Spleen (tissue), 11 donors: ENCODE results near the gene FERMT3. TPM values are rescaled to one million over a fixed set of nuclear protein-coding genes. Genes with fewer than 3 reads are reported as not detected.

Source experiments
- DNase-seq: peaks from one replicate; pipeline ENCODE4 v3.0.0-alpha.2; 2020
- H3K27ac ChIP-seq, 8 donors: fragments of 200-600 bp; sonication (generic) in 7 of 8; 1 replicate in 4 of 8; 2 replicates in 4 of 8; pipeline versions ENCODE4 v1.5.0 to v1.8.0; 2016 to 2021; ENCODE audit warnings: inconsistent platforms in 4 of 8, mild to moderate bottlenecking in 4 of 8, moderate library complexity in 1 of 8
- H3K27me3 ChIP-seq, 7 donors: fragments of 200-600 bp; sonication (generic) in 6 of 7; replicated peaks in 1 of 7; 1 replicate in 4 of 7; 2 replicates in 3 of 7; pipeline versions ENCODE4 v1.5.0 to v1.8.0; 2016 to 2021; ENCODE audit warnings: inconsistent platforms in 3 of 7, mild to moderate bottlenecking in 1 of 7
- H3K36me3 ChIP-seq, 6 donors: fragments of 200-600 bp; sonication (generic) in 5 of 6; 1 replicate in 4 of 6; 2 replicates in 2 of 6; pipeline versions ENCODE4 v1.5.0 to v1.8.0; 2016 to 2021; ENCODE audit warnings: inconsistent platforms in 2 of 6
- H3K4me1 ChIP-seq, 6 donors: fragments of 200-600 bp; sonication (generic) in 5 of 6; 1 replicate in 3 of 6; 2 replicates in 3 of 6; pipeline versions ENCODE4 v1.5.0 to v1.8.0; 2016 to 2021; ENCODE audit warnings: inconsistent platforms in 3 of 6
- H3K4me3 ChIP-seq, 8 donors: fragments of 200-600 bp; sonication (generic) in 7 of 8; 1 replicate in 4 of 8; 2 replicates in 4 of 8; pipeline versions ENCODE4 v1.5.0 to v1.8.0; 2016 to 2021; ENCODE audit warnings: inconsistent platforms in 4 of 8, mild to moderate bottlenecking in 4 of 8, moderate library complexity in 2 of 8
- H3K9me3 ChIP-seq, 8 donors: fragments of 200-600 bp; sonication (generic) in 7 of 8; 1 replicate in 4 of 8; 2 replicates in 4 of 8; pipeline versions ENCODE4 v1.5.0 to v1.8.0; 2016 to 2021; ENCODE audit warnings: inconsistent platforms in 4 of 8
- CTCF ChIP-seq, 11 experiments: fragments of 200-600 bp in 7 of 11; fragments of 450-650 bp in 4 of 11; sonication (generic) in 4 of 11; IDR thresholded peaks in 8 of 11; conservative IDR thresholded peaks in 3 of 11; 1 replicate in 7 of 11; 2 replicates in 4 of 11; pipeline versions ENCODE4 v1.4.0 to v1.8.0; 2016 to 2021; ENCODE audit warnings: antibody characterized with exemption in 11 of 11, inconsistent platforms in 4 of 11, mild to moderate bottlenecking in 1 of 11
- POLR2A ChIP-seq, 3 donors: fragments of 450-650 bp; IDR thresholded peaks; one replicate each; pipeline ENCODE4 v1.5.1; 2017; ENCODE audit warnings: antibody characterized with exemption in 3 of 3, mild to moderate bottlenecking in 1 of 3
- POLR2AphosphoS5 ChIP-seq, 3 donors: sonication (generic); formaldehyde crosslinking; IDR thresholded peaks; one replicate each; pipeline ENCODE4 v1.5.1; 2017; ENCODE audit warnings: antibody characterized with exemption in 3 of 3
- WGBS, 5 donors: extraction: QIAGEN DNeasy Blood & Tissue Kit in 3 of 5; methylation state at CpG; one replicate each; pipeline versions ENCODE4 v1.1.5 to v1.1.7; 2013 to 2018; 5-methylcytosine and 5-hydroxymethylcytosine counted together
- intact Hi-C: fragments of 100-400 bp; cut with DNase I; formaldehyde crosslinking; loops from one replicate; pipeline ENCODE4 v1.15.0; 2023; ENCODE audit warnings: low total_unique reads
- polyA plus RNA-seq, 3 donors: library from polyadenylated mRNA; stranded (reverse); fragments of 200-250 nt; gene quantifications; one replicate each; pipeline ENCODE4 v1.2.1, GENCODE V29; 2013
- total RNA-seq, 7 donors: library from RNA; depleted of rRNA in 3 of 7; stranded (reverse); fragments of >200 nt in 3 of 7; fragmentation: NEBNext Ultra II Directional in 4 of 7; extraction: Animal tissue kit (Norgen Biotek cat#: 25700) in 4 of 7; gene quantifications; one replicate each; pipeline versions ENCODE4 v1.1.0 to v1.2.1, GENCODE V29; 2016 to 2021
- donor health status: healthy with polysubstance abuse.
- donor health status: DM: no; HTN: no; CAD: no; lungs with moderate emphysema.
- donor health status: DM: no; HTN: no; CAD: no.
- donor health status: Bipolar disorder and iron deficiency.
- donor health status: healthy.
- donor health status: DM: no; HTN: no; CAD: no.
- donor health status: DM: yes; HTN: yes; CAD: no.

The FERMT3 gene
- total and polyA plus RNA-seq, 10 donors, result 120 to 248 (median 174) TPM

GRCh38 chr11:64204464-64204989 is 2.0 kb upstream of the FERMT3 start:
- peak overlapping the region in 7 of 8 donors; percentile 93 to 99 (median 96) for H3K27ac ChIP-seq
- 32 to 37% (median 36%) methylated on average over 7 of the region's 7 CpGs for WGBS, 5 donors

GRCh38 chr11:64207256-64208085 is 950 bp downstream of the FERMT3 start:
- H3K9me3 ChIP-seq, result no peaks in the 10 kb centered on the region
- H3K27me3 ChIP-seq, result no peaks in the 10 kb centered on the region
- TF ChIP-seq CTCF (IDR thresholded peaks at IDR 0.05 in 8 of 11, conservative IDR thresholded peaks at IDR 0.05 in 3 of 11) (peak in 2 of 11 experiments; percentile 14 to 17), POLR2A (IDR thresholded peaks at IDR 0.05) (peak in 1 of 3 donors; percentile 20), POLR2AphosphoS5 (IDR thresholded peaks at IDR 0.05) (peak; percentile 85 to 86 (median 85))
- H3K36me3 ChIP-seq, result peaks cover 0 to 66% (median 47%) of the 10 kb centered on the region in 6 donors
- peaks cover 32 to 89% (median 57%) of the 10 kb centered on the region in 6 donors for H3K4me1 ChIP-seq
- WGBS, 5 donors, result 2 to 6% (median 5%) methylated on average over 12 to 30 of the region's 30 CpGs
- peak overlapping the region; percentile 58 to 89 (median 80) for H3K4me3 ChIP-seq
- peak overlapping the region; percentile 84 to 99 (median 96) for H3K27ac ChIP-seq
- peak; percentile 96 for DNase-seq
- intact Hi-C loops, result no loop called here

More at GRCh38 chr11:64204464-64204989, 2.0 kb upstream of the FERMT3 start:
- intact Hi-C loops, result loop anchor here (5.0 kb wide), 1 partner anchor 98 kb away; the partner anchor contains the start of gene CATSPERZ
- H3K36me3 ChIP-seq, result peaks cover 0 to 66% (median 46%) of the 10 kb centered on the region in 6 donors
- TF ChIP-seq CTCF (IDR thresholded peaks at IDR 0.05 in 8 of 11, conservative IDR thresholded peaks at IDR 0.05 in 3 of 11) (peak; percentile 65 to 91 (median 82)), POLR2A (IDR thresholded peaks at IDR 0.05) (no peak), POLR2AphosphoS5 (IDR thresholded peaks at IDR 0.05) (peak in 2 of 3 donors; percentile 71 to 93)
- peaks cover 32 to 60% (median 51%) of the 10 kb centered on the region in 6 donors for H3K4me1 ChIP-seq
- H3K9me3 ChIP-seq, result no peaks in the 10 kb centered on the region
- peak overlapping the region in 1 of 8 donors; percentile 89 for H3K4me3 ChIP-seq
- no peaks in the 10 kb centered on the region for H3K27me3 ChIP-seq
- peak; percentile 95 for DNase-seq

GRCh38 chr11:64208086-64208795 is 1.7 kb downstream of the FERMT3 start:
- Histone ChIP-seq H3K4me3 (peak overlapping the region; percentile 58 to 89 (median 80)), H3K27ac (peak overlapping the region; percentile 84 to 99 (median 96)), H3K4me1 (peaks cover 32 to 96% (median 60%) of the 10 kb centered on the region in 6 donors), H3K9me3 (no peaks in the 10 kb centered on the region), H3K27me3 (no peaks in the 10 kb centered on the region), H3K36me3 (peaks cover 0 to 66% (median 43%) of the 10 kb centered on the region in 6 donors)
- 58 to 84% (median 62%) methylated on average over 9 to 23 of the region's 23 CpGs for whole genome bisulfite sequencing, 5 donors
- intact Hi-C loops, result no loop called here
- TF ChIP-seq CTCF (IDR thresholded peaks at IDR 0.05 in 8 of 11, conservative IDR thresholded peaks at IDR 0.05 in 3 of 11), result no peak
- no peak for TF ChIP-seq POLR2AphosphoS5 (IDR thresholded peaks at IDR 0.05)
- TF ChIP-seq POLR2A (IDR thresholded peaks at IDR 0.05), result no peak
- DNase-seq, result peak; percentile 85
